GM18870 (cell line): ENCODE measurements around the gene PPP1R13B.

Source experiments
- ATAC-seq: cut with Tn5 transposase; IDR thresholded peaks from one replicate; pipeline ENCODE4 v1.9.1; 2021; ENCODE audit warnings: moderate library complexity; ENCODE audit not compliant: unreplicated experiment

PPP1R13B gene

DNA sequence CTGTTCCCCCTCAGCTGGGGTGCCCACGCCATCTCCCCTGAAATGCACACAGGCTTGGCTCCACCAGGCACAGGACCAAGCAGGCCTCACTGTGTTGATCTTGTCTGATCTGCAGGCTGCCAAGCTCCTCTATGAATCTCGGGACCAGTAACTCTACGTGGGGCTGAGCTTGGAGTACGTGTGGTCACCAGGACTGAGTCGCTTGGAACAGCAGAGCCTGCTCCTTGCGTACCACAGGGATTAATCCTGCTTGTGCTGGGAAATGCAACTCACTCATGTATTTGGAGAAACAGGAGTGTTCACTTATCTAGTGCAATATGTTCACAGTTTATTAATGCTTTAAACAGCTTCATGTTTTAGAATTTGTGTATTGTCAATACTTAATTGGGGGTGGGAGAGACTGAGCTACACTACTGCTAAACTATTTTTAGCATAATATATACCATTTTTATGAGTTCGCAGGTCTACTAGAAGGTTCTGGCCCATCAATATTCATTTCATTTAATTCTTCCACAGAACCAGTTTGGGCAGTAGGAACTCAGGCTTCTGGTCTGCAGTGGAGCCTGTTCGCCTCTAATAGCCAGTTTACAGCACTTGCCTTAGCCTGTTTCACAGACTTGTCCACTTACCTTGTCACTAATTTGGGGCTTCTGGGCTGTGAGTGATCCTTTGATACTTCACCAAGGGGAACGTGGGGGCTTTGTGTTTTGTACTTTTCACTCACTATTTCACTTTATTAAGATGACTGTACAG lies 114.3 kb downstream of the PPP1R13B start:
- ATAC-seq: no peak

DNA sequence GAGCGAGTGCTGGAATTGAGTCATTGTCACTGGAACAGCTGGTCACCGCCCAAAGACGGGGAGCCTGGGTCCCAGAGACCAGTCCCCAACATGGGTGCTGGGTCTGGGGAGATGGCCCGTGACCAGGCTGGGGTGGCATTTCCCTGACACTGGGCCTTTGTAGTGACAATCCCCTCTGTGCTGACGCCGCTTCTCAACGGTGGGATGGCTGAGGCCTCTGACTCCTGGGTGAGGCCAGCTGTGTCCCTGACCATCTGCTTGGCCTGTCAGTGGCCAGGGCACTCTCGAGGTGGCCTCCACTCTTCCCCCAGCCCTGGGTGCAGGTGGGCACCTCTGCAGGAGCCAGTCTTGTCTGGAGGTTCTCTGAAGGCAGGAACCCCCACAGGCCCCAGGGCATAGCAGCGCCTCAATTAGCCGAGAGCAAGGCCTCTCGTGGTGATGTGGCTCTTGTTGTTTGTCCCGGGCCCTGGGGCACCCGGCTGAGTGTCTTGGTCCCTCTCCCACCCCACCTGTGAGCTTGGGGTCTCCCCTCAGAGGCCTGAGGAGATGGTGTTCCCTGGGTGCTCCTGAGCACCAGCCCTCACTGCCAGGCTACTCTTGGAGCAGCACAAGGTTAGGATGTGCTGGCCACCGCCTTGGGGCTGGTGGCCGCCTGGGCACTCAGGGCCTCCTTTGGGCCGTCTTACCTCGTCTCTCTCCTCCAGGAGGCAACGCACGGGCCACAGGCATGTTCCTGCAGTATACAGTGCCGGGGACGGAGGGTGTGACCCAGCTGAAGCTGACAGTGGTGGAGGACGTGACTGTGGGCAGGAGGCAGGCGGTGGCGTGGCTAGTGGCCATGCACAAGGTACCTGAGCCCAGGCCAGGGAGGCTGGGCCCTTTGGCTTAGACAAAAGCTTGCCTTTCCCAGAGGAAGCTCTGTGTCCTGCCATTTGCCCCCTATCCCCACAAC lies 115.2 kb downstream of the PPP1R13B start:
- ATAC-seq: no peak

DNA sequence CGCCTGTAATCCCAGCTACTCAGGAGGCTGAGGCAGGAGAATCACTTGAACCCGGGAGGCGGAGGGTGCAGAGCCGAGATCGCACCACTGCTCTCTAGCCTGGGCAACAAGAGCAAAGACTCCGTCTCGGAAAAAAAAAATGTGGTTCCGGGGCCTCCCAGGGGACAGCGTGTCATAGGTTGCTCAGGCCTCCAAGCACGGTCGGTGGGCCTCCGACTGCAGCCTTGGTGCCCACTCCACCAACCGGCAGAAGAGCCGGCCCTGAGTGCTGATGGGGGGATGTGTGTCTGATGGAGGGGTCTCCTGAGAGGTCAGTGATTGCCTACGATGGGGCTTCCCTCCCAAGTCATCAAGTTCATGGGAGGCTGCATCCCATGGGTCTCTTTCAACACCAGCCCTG lies 115.9 kb downstream of the PPP1R13B start:
- no peak for ATAC-seq

DNA sequence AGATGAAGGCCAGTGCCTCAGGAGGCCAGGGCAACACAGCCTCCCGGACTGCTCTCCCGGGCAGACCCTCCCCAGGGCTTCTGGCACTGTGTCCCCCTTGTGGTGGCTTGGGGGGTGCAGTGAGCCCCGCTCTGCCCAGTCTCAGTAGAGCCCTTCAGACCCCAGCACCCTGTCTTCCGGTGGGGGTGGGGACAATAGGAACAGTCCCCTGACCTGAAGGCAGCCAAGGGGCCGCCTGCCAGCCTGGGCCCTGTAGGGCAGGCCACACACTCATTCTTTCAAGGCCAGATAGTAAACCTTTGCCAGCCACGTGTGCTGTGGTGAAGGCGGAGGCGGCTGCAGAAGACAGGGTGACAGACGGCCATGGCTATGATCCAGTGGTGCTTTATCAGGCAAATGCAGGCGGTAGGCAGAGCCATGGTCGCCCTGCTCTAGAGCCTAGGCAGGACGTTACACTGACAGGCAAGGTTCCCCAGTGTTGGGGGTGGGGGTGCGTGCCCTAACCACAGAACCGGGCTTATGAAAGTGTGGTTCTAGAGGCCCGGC lies 116.8 kb downstream of the PPP1R13B start:
- ATAC-seq: no peak

DNA sequence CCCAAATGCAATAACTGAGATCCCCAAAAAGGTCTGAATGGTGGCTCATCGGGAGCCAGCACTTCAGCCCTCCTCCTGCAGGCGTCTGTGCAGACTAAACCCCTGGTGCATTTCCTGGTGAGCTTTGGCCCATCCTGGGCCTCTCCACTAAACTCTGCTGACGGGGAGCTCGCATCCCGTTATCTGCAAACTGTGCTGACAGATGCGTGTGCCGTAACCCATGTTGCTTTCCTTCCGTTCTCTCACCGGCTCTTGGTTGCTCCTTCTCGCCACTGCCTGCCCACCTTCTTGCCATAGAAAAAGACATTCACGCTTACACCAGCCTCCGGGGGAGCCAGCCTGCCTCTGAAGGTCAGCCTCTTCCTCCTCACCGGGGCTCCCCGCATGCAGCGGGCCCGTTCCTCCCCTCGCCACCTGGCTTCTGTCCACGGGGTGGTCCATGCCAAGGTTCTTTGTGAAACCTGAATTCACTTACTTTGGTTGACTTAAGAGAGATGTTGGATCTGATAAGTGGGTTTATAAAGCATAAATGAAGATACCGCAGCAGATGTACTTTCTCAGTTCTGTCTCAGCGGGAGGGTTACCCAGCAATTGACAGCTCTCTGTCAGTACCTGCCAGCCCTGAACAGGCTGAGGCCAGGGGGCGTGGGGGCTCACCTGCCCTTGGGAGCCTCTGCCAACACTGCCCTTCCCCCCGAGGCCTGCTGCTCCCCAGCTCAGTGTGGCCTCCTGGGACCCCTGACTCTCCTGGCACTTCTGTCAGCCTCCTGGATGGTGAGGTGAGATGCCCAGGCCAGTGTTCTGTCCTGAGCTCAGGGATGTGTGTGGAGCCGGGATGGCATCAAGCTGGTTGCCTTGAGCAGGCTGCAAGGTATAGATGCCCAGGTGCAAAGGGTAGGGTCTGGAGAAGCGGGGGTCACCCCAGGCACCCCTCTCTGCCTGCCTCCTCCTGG lies 117.6 kb downstream of the PPP1R13B start:
- ATAC-seq: no peak

DNA sequence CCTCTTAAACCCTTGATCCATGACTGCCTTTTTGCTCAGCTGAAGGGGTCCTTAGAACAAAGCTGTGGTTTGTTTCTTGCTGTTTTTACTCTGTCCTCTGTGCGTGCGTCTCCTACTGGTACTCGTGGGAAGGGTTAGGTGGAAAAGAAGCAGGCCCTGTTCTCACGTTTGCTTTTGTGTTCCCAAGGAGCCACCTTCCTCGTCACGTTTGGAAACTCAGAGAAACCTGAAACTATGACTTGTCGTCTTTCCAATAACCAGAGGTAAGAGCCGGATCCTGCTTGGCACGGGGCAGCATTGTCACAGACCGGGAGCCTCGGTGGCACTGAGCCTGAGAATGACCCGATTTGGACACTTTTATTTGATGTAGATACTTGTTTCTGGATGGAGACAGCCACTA lies 118.7 kb downstream of the PPP1R13B start:
- ATAC-seq: no peak

DNA sequence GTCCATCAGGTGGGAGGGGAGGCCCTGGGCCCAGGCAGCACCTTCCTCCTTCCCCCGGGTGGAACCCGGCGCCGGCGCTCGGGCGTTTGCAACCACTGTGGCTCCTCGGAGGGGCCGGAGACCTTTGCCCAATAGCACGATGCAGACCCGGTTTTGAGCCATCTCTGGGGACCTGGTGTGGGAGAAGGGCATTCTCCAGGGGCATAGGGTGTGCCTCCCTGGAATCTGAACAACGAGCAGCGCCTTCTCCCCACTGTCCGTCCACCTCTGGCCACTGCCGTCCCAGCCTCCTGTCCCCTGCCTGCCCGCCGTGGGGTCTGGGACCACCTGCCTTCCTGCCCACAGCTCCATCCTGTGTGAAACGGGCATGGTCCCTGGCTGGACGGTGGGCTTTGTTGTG lies 119.2 kb downstream of the PPP1R13B start:
- no peak for ATAC-seq

DNA sequence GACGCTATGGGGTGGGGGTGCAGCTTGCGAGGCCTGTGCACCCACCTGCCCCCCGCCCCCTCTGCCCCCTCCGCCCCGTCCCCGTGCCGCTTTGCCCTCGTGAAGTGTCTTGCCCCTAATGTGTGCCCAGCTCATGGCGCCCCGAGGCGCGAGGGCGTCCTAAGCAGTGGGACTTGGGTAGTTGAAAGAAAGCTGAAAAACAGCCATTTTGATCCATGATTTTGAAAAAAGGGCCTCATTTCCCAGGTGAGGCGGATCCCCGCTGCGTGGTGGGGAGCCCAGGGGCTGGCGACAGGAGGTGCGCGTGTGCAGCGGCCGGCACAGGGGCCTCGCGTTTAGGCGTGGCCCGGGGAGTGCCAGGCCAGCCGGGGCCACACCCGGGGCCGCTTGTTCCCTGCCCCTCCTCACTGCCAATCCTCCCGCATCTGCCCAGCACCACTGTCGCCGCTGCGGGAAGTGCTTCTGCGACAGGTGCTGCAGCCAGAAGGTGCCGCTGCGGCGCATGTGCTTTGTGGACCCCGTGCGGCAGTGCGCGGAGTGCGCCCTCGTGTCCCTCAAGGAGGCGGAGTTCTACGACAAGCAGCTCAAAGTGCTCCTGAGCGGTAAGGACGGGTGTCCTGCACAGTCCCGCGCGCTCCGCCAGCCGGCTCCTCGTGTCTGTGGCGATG lies 119.9 kb downstream of the PPP1R13B start:
- no peak for ATAC-seq

DNA sequence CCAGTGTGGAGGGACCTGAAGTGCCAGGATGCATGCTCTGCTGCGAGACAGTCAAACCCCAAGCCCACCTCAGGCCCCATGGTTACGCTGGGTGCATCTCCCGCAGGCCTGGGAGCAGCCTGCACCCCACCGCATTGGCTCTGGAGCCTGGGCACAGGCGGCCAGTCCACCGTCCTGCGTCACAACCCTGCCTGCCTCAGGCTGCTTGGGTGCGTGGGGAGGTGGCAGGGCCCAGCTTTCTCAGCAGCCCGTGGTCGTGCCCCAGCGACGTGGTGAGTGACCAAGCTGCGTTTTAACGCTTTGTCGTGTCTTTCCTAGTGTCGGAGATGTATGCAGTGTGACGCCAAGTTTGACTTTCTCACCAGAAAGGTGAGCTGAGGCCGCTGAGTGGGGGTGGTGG lies 120.9 kb downstream of the PPP1R13B start:
- ATAC-seq: no peak

DNA sequence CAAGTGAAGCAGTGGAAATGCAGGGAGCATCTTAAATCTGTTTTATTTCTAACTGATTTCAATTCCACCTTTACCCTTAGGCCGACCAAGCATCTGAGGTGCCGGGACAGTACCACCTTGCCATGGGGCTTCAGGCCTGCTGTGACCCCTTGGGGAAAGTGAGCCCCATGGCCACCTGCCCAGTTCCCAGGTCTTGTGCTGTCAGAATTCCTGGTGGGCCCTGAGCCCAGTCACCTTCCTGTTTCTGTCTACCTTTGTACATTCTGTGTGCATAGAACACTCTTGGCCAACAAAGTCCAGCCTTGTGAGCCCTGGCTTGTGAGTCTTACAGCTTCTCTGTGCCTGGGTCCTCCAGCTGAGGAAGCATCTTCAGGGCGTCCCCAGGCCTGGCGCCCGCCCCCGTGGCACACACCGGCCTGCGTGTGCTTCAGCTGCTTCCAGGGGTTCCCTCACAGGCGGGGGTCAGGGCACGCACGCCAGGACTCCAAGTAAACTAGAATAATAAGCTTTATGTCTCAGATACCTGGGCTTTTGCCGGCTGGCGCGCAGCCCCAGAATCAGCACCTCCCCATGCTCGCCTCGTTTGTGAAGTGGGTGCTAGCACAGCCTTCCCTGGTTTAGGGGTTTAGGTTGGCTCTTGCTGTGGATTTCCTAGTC lies 121.5 kb downstream of the PPP1R13B start:
- no peak for ATAC-seq

DNA sequence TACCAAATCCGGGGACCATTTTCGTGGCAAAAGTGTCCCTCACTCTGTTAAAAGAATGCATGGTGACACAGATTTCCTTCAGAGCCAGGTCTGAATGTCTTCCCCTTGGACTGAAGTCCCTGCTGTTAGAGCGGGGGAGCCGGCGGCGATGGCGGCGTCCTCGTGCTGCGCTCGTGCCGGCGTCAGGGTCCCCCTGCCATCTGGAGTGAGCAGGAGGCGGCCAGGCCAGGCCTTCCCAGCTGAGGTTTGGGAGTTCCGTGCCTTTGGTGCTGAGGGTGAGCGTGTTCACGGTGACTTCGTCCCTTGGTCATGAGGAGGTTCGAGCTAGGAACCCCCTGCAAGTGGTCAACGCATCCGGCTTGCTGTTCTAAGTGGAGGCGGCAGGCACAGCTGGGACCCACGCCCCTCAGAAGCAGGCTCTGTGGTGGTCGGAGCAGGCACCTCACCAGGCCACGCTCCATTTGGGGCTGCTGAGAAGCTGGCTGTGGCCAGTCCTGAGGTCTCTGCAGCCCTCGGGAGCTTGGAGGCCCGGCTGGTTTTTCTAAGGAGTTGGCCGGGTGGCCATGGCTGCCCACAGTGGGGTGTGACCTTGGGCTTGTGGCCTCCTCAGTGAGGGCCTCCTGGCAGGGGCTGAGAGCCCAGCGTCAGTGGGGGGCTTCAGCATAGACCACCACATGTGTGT lies 122.2 kb downstream of the PPP1R13B start:
- ATAC-seq: no peak

DNA sequence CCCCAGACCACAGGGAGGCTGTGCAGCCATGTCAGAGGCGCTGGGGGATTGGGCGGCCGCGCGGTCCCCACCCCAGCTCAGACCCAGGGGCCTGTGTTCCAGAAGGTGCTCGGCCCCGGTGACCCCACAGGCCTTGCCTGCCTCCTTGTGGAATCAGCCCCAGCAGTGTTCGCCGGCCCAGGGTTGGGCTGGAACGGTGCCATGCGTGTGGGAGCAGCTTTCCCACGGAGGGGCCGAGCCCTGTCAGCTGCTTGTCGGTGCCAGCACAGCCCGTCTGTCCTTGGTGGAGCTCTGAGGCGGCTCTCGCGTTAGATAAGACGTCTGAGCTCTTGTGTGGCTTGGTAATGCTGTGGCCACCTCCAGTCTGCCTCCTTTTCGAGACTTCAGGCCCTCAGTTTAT lies 123.3 kb downstream of the PPP1R13B start:
- ATAC-seq: no peak

DNA sequence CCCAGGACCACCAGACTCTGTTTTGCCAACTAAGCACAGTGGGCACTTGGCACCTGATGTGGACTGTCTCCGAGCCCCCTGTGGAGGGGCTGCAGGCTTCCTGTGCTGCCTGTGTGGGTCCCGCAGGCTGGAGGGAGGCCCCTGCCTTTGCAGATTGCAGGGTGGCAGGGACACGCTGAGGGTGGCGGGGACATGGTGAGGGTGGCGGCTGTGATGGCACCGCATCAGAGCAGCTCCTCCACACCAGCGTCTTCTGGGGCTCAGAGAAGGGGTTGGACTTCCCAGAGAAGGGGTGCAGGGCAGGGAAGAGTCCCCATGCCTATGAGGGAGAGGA lies 123.7 kb downstream of the PPP1R13B start:
- ATAC-seq: no peak

DNA sequence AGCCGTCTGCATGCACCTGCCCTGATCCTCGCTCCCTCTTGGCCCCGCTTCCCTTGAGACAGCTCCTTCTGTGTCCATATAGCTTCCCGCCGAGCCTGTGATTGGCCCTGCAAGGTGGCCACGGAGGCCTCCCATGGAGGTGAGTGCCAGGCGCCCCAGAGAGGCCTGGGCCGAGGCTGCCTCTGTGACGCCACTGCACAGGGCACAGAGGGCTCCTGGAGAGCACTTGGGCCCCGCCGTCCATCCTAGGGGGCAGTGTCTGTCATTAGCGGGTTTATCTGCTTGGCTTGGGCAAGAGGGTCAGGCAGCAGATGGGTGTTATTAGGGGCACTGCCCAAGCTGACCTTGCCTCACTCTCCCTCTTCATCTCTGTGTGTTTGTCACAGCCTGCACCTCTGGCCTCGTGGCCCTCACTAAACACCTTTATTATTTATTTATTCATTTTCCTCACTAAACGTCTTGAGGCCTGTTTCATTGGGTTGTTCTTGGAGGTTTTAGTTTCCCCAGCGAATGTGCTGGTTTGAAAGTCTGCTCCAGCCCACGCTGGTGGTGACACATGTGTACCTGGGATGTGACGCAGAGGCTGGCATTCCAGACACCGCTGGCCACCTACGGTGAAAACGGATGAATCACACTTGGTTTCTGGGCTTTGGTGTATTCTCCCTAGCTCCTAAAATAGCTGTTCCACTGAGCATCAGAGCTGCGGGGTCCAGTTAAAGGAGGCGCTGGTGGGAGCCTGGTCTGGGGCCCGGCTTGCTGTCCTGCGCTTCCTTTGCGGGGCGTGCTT lies 125.8 kb downstream of the PPP1R13B start:
- ATAC-seq: no peak

DNA sequence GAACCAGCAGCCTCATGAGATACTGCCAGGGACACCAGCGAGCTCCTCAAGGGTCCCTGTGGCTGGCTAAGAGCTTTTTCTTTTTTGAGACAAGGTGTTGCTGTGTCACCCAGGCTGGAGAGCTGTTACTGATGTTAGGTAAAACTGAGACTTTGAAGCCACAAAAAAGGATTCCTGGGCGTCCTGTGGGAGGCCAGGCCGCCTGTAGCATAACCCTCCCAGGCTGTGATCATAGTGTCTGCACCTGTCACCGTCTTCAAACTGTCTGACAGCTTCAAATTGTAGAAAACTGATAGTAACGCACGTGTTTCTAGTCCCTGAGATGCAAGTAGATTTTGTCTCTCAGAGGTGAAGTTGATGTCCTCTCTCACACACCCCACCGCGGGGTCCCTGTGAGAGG lies 127.6 kb downstream of the PPP1R13B start:
- ATAC-seq: no peak

DNA sequence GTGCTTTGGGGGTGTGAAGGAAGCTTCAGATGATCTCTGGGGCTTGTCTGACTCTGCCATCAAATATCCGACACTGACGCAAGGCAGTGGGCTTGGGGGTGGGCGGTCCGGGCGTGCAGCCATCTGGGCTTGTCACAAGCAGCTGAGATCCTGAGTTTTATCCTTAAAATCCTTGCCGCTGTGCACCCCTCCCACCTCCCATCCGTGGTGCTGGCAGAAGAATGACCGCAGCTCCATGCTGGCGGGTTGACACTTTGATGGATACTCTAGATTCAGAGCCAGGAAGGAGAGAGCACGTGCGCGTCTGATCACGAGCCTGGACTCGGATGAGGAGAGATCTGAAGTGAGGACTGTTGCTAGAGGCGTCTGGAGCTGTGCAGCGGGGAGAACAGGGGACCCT lies 128.8 kb downstream of the PPP1R13B start:
- no peak for ATAC-seq

DNA sequence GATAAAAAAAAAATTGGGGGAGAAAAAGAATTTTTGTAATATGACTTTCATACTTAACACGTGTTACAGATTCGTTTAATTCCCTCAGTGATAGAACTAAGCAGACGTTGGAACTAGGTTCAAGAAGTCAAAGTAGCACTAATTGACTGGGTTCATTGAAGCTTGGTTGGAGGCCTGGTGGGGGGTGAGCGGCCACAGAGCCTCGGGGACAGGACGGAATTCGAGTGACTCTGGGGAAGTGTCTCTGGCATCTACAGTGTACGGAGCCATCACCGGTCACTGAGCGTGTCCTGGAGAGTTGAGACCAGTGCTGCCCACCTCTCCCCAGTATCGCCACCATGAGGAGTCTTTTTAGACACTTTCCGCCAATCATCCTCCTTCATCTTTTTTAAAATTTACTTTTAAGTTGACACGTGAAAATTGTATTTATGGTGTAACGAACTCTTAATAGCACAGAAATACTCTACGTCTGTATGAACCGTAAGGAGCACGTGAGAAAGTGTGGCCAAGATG lies 130.4 kb downstream of the PPP1R13B start:
- no peak for ATAC-seq

DNA sequence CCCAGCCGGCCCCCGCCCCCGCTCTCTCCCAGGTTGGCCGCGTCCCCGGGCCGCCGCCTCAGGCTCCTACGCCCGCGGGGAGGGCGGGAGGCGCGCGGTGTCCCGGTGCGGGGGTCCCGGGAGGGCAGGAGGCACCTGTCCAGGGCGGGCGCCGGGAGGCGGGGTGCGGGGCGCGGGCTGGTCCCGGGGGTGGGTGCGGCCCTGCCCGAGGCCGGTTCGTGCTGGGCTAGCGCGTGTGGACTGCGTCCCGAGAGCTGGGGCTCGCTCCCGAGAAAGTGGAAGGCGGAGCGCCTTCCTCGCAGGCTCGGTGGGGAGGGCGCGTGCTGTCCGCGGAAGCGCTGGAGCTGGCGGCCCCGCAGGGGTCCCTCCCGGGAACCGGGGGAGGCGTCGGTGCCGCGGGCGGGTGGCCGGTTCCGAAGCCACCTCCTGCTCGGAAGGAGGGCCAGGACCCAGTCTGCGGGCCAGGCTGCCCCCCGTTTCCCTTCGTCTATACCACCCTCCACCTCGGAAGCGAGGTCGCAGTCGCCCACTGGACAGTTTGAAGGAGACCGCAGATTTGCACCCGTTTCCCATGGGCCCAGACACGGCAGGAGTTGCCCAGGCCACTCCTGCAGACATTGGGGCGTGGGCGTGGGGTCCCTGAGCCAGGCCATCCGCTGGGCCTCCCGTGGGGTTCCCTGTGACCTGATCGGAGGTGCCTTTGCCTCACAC lies 131.1 kb downstream of the PPP1R13B start:
- ATAC-seq: no peak
